KMS-11 (cell line): ENCODE data around the gene ZNF181.

ENCODE experiments used
- H2AFZ ChIP-seq: fragments of 200-600 bp; sonication (generic); 2 replicates; pipeline ENCODE4 v1.6.1; 2016; ENCODE audit warnings: antibody characterized with exemption, mixed run types, low read depth
- H3K27ac ChIP-seq: fragments of 200-600 bp; sonication (generic); 2 replicates; pipeline ENCODE4 v1.6.1; 2016; ENCODE audit warnings: mild to moderate bottlenecking, mixed run types
- H3K27me3 ChIP-seq: fragments of 200-600 bp; sonication (generic); 2 replicates; pipeline ENCODE4 v1.6.1; 2017; ENCODE audit warnings: mild to moderate bottlenecking, low read depth, mixed run types, moderate library complexity; ENCODE audit not compliant: insufficient read depth
- H3K36me3 ChIP-seq: fragments of 200-600 bp; sonication (generic); 2 replicates; pipeline ENCODE4 v1.6.1; 2017; ENCODE audit warnings: mild to moderate bottlenecking, mixed run types; ENCODE audit not compliant: insufficient read depth
- H3K4me1 ChIP-seq: fragments of 200-600 bp; sonication (generic); 2 replicates; pipeline ENCODE4 v1.6.1; 2016; ENCODE audit warnings: mild to moderate bottlenecking, low read depth, mixed run types; ENCODE audit not compliant: poor library complexity, severe bottlenecking
- H3K4me2 ChIP-seq: fragments of 200-600 bp; sonication (generic); 2 replicates; pipeline ENCODE4 v1.7.0; 2016; ENCODE audit warnings: mild to moderate bottlenecking, mixed run types
- H3K4me3 ChIP-seq: fragments of 200-600 bp; sonication (generic); IDR thresholded peaks from 2 replicates; pipeline ENCODE4 v1.6.1; 2017; ENCODE audit warnings: low read depth, low read length, mixed read lengths; ENCODE audit not compliant: insufficient read depth
- H3K79me2 ChIP-seq: fragments of 200-600 bp; sonication (generic); 2 replicates; pipeline ENCODE4 v1.6.1; 2016; ENCODE audit warnings: low read depth, mixed run types; ENCODE audit not compliant: insufficient read depth
- H3K9ac ChIP-seq: fragments of 200-600 bp; sonication (generic); 2 replicates; pipeline ENCODE4 v1.6.1; 2016; ENCODE audit warnings: mild to moderate bottlenecking, mixed run types
- H4K20me1 ChIP-seq: fragments of 200-600 bp; sonication (generic); 2 replicates; pipeline ENCODE4 v1.6.1; 2016; ENCODE audit warnings: mild to moderate bottlenecking, mixed run types; ENCODE audit not compliant: insufficient read depth
- CTCF ChIP-seq: fragments of 200-600 bp; sonication (generic); conservative IDR thresholded peaks from 2 replicates; pipeline ENCODE4 v1.6.1; 2017; ENCODE audit warnings: low read depth, mild to moderate bottlenecking, antibody characterized with exemption, low read length, moderate library complexity, mixed read lengths

The ZNF181 gene

GRCh38 chr19:34786236-34786635 is 52.2 kb downstream of the ZNF181 start:
- no peak for TF ChIP-seq CTCF
- H3K4me3 ChIP-seq: no peak overlapping the region
- no peaks in the 10 kb centered on the region for H3K4me1 ChIP-seq
- no peaks in the 10 kb centered on the region for H3K79me2 ChIP-seq
- no peaks in the 10 kb centered on the region for H4K20me1 ChIP-seq
- H3K4me2 ChIP-seq: no peak overlapping the region
- no peak overlapping the region for H3K27ac ChIP-seq
- no peaks in the 10 kb centered on the region for H3K27me3 ChIP-seq
- no peak overlapping the region for H2AFZ ChIP-seq
- H3K36me3 ChIP-seq: no peaks in the 10 kb centered on the region
- H3K9ac ChIP-seq: no peak overlapping the region

- no peaks in the 10 kb centered on the region for H3K4me1 ChIP-seq
- H3K9ac ChIP-seq: no peak overlapping the region
- H3K4me2 ChIP-seq: no peak overlapping the region
- H4K20me1 ChIP-seq: no peaks in the 10 kb centered on the region
- no peaks in the 10 kb centered on the region for H3K27me3 ChIP-seq
- no peaks in the 10 kb centered on the region for H3K79me2 ChIP-seq
- H2AFZ ChIP-seq: no peak overlapping the region
- TF ChIP-seq CTCF: no peak
- no peak overlapping the region for H3K27ac ChIP-seq
- H3K4me3 ChIP-seq: no peak overlapping the region
- no peaks in the 10 kb centered on the region for H3K36me3 ChIP-seq
These were observed 53.2 kb downstream of the ZNF181 start for GRCh38 chr19:34787059-34787824.

GRCh38 chr19:34788074-34788473 is 54.0 kb downstream of the ZNF181 start:
- H2AFZ ChIP-seq: no peak overlapping the region
- no peak overlapping the region for H3K27ac ChIP-seq
- no peak for TF ChIP-seq CTCF
- no peak overlapping the region for H3K9ac ChIP-seq
- H3K36me3 ChIP-seq: no peaks in the 10 kb centered on the region
- H3K4me3 ChIP-seq: no peak overlapping the region
- no peak overlapping the region for H3K4me2 ChIP-seq
- no peaks in the 10 kb centered on the region for H4K20me1 ChIP-seq
- no peaks in the 10 kb centered on the region for H3K4me1 ChIP-seq
- H3K27me3 ChIP-seq: no peaks in the 10 kb centered on the region
- no peaks in the 10 kb centered on the region for H3K79me2 ChIP-seq

- H3K36me3 ChIP-seq: no peaks in the 10 kb centered on the region
- H3K4me1 ChIP-seq: no peaks in the 10 kb centered on the region
- TF ChIP-seq CTCF: no peak
- H3K79me2 ChIP-seq: no peaks in the 10 kb centered on the region
- H3K27me3 ChIP-seq: no peaks in the 10 kb centered on the region
- H3K9ac ChIP-seq: no peak overlapping the region
- no peak overlapping the region for H3K27ac ChIP-seq
- peak overlapping the region; percentile 47 for H2AFZ ChIP-seq
- no peak overlapping the region for H3K4me3 ChIP-seq
- no peaks in the 10 kb centered on the region for H4K20me1 ChIP-seq
- no peak overlapping the region for H3K4me2 ChIP-seq
These were observed 59.5 kb downstream of the ZNF181 start for GRCh38 chr19:34793565-34793964.
